HL-60/S4 treated with phorbol 12-myristate 13-acetate at 8.2 ng/mL for 4 days and 3 days (cell line): Measurements from ENCODE around the gene MYOG.

ENCODE experiments used
- in situ Hi-C: fragments of 300-500 bp; cut with MboI; formaldehyde crosslinking; loops from 2 replicates; pipeline ENCODE4 v1.15.0; 2022; ENCODE audit warnings: low sequenced_read_pairs

MYOG gene

DNA sequence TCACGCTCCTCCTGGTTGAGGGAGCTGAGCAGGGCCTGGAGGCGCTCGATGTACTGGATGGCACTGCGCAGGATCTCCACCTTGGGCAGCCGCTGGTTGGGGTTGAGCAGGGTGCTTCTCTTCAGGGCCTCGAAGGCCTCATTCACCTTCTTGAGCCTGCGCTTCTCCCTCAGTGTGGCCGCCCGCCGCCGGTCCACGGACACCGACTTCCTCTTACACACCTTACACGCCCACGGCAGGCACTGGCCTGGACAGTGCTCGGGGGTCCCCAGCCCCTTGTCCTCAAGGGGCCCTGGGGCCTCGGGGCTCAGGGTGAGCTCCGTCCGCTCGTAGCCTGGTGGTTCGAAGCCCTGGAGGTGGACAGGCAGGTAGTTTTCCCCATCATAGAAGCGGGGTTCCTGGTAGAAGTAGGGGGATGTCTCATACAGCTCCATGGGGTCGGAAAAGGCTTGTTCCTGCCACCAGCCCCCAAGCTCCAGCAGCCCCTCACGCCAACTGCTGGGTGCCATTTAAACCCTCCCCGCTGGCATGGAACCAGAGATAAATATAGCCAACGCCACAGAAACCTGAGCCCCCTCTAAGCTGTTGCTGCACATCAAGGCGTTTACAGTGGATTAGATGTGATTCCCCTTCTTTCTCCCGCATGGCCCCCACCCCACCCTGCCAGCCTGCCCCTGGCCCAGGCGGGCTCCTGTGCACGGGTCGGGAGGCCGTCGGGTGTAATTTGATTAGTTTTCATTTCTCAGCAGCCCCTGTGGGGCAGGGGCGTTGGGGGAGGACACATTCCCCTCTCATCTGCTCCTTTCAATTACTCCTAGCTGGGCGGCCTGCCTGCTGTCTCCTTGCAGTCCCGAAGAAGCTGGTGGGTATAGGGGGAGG lies at the start of gene MYOG:
TSS of gene MYOG (minus strand) at position 485 of the 879 bp plus-strand sequence. CDS start at position 434, 51 bp downstream.
- in situ Hi-C loops, result no loop called here

DNA sequence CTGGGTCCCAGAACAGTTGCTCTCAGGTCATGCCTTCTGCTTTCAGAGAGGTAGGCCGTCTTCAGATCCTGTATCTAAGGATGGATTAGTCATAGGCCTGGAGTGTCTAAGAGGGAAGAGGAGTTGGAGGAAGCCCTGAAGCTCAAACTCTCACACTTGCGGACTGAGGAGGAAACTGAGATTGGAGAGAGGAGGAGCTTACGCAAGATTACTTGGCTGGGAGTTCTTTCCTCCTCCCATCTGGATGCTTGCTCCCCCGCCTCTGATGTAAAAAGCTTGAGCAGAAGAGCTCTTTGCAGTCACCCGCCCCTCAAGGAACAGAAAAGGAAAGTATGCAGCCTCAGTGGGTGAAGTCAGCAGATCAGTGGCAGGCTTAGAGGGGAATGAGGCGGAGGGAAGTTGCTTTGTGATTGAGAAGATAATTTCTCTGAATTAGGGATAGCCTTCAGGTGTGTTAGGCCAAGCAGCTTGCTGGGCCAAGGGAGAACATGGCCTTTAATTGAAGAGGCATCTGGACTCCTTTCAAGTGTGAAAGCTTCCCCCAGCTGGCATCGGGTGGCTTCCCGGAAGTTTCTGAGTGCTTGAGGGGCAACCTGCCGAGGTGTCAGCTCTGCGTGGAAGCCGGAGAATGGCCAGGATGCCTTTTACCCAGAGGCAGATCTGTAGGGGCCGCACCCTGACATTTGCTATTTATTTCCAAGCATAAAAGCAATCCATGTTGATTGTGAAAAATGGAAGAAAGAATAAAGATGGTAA lies 48.3 kb upstream of the MYOG start:
- in situ Hi-C loops, result no loop called here

DNA sequence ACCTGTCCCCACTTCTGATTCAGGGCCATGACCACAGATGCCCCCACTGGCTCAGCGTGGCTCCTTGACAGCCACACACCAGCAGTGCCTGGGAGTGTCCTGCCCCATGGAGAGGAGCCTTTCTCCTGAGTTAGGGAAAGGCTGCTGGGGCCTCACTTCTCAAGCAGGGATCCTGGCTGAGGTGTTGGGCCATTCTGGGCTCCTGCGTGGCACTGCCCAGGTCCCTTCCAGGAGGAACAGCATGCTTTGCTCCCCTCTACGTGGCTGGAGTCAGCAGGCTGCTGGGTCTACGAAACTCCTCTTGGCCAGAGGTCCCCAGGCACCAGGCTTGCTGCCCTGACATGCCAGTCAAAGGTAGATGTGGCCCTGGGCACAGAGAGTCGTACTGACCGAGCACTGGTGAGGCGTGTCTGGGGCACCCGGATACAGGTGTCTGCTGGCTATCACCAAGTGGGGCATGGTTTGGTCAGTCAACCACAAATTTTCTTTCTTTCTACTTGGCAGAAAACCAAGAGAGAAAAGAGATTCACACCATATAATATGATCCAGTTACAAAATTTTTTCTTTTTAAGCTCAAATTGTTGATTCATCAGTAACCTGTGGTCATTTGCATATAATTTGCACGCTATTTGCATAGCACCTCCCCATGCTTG lies 45.9 kb upstream of the MYOG start:
- in situ Hi-C loops, result no loop called here

DNA sequence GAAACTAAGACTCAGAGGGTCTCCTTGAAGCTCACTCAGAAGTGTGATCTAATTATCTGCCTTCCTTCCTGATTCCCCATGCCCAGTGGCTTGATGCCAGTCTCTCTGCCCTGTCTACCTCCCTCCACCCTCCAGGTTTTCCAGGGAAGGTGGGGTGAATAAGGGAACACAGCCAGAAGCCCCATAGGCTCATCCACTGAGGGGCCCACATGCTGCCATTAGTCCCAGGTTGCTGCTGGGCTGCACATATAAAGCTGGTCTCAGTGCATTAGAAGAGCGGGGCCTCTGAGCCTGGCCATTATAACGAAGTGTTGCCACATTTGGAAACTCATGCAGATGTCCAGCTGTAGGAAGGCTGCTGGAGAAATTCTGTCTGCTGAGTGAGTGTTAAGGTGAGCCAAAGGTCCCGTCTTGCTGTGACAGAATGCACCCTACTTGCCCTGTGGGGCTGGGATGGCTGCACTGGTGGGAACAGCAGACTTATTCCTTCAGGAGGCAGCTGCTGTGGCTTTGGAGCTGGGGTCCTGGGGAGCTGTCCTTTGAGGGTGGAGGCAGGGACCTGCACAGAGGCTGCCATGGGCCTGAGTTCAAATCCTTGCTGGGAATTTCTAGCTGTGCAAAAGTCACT lies 44.7 kb upstream of the MYOG start:
- in situ Hi-C loops, result no loop called here

DNA sequence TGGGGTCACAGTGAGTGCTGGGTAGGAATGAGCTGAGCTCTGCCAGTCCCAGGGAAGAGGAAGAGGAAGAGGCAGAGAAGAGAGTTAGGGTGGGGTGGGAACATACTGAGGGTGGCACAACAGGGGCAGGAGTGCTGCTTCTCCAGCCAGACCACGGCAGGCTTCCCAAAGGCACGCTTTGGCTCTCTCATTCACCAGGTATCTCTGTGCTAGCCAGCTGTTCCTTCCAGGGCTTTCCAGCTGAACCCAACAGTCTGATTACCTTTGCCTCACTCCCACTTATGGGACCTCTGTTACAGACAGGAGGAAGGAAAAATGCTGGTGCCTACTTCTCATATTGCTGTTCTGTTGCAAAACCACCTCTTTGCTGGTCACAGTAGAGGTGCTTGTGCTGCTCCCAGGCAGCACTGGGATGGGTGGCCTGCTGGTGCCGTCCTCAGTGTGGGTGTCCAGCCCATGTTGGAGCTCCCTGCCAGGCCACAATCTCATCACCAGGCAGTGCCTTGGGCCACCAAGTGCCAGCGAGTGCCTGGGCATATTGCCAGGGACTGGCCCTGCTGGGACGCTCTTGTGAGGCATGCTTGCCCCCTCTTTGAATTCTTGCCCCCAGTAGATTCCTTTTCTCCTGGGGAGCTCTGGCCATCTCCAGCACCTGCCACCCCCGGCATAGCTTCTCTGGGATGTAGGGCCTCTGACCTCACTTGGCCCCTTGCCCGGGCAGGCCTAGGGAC lies 43.9 kb upstream of the MYOG start:
- in situ Hi-C loops, result loop anchor here (10.0 kb wide), 2 partner anchors 85 to 95 kb away; no protein-coding TSS in a partner anchor

DNA sequence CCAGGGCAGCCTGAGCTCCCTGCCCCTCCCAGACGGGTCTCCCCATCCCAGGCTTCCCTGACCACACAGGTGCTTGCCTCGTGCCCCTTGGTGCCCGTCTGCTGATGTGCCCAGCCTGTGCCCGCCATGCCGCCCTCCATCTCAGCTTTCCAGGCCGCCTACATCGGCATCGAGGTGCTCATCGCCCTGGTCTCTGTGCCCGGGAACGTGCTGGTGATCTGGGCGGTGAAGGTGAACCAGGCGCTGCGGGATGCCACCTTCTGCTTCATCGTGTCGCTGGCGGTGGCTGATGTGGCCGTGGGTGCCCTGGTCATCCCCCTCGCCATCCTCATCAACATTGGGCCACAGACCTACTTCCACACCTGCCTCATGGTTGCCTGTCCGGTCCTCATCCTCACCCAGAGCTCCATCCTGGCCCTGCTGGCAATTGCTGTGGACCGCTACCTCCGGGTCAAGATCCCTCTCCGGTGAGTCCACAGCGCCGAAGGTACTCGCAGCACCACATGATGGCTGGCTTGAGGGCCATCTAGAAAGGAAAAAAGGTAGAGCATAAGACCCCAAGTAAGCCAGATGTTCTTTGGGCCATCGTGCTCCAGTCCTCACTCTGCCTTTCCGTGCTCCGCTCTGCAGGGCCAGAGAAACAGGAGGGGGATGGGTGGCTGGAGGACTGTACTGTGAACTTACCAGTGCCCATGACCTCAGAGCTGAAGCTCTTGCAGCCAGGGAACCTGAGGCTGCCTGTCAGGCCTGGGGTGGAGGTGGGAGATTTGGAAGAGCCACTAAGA lies 43.1 kb upstream of the MYOG start:
- in situ Hi-C loops, result loop anchor here (10.0 kb wide), 2 partner anchors 86 to 94 kb away; no protein-coding TSS in a partner anchor

- in situ Hi-C loops, result loop anchor here (10.0 kb wide), 2 partner anchors 86 to 94 kb away; no protein-coding TSS in a partner anchor
Observed at GRCh38 chr1:203128431-203128715, 42.6 kb upstream of the MYOG start.

DNA sequence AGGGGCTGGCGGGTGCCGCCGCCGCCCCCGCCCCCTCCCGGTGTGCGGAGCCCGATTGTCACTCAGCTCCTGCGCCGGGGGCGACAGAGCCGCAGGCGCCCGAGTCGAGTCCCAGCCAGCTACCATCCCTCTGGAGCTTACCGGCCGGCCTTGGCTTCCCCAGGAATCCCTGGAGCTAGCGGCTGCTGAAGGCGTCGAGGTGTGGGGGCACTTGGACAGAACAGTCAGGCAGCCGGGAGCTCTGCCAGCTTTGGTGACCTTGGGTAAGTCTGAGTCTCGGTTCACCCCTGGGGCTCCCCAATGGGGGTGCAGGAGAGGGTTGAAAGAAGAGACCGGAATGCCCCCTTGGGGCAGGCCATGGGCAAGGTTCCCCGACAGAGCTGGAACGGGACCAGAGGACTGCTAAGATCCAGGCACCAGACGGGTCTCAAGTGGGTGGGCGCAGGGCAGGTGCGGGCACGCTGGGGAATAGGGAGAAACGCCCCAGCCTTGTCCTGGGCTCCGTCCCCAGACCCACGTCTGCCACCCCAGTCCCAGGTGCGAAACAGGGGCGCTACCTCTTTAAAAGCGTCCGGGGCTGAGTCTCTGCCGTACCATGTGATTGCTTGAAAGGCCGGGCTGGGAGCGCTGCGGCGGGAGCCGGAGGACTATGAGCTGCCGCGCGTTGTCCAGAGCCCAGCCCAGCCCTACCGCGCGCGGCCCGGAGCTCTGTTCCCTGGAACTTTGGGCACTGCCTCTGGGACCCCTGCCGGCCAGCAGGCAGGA lies 42.0 kb upstream of the MYOG start, which contains the start of gene ADORA1:
TSS of gene ADORA1 (plus strand) at position 61 of the 765 bp plus-strand sequence. CDS start 1,116 bp downstream, outside the sequence.
- in situ Hi-C loops, result loop anchor here (10.0 kb wide), 2 partner anchors 87 to 93 kb away; no protein-coding TSS in a partner anchor

- in situ Hi-C loops, result loop anchor here (10.0 kb wide), 2 partner anchors 88 to 92 kb away; no protein-coding TSS in a partner anchor
Observed at GRCh38 chr1:203126866-203127665, 41.3 kb upstream of the MYOG start.

DNA sequence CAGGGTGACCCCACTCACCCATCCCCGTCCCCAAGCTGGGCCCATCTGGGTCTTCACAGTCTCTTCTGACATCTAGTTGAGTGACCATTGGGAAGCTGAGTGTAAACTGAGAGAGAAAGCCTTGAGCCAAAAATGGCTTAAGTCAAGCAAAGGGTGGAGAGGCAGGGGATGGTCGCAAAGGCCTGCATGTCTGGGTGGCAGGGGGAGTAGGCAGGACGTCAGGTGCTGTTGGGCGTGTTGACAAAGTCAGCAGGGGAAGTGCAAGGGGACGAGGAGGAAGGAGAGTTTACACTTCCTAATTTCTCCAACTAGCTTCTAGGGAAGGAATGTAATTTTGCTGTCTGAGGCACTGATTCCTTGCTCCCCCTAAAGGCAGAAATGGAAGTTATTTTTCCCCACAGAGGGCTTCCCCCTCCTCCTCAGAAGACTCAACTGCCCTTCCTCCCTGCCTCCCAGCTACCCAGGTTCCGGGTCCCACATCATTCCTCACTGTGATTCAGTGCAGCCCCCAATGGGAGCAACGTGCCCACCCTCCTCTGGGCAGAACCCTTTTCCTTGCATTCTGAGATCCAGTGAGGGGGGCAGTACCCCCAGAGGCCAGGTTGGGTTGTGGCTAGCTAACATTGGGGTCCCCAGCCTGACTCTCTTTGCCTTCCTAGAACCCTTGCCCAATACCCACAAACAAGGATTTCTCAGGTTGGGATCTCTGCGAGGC lies 40.5 kb upstream of the MYOG start:
- in situ Hi-C loops, result loop anchor here (10.0 kb wide), 2 partner anchors 88 to 92 kb away; no protein-coding TSS in a partner anchor

DNA sequence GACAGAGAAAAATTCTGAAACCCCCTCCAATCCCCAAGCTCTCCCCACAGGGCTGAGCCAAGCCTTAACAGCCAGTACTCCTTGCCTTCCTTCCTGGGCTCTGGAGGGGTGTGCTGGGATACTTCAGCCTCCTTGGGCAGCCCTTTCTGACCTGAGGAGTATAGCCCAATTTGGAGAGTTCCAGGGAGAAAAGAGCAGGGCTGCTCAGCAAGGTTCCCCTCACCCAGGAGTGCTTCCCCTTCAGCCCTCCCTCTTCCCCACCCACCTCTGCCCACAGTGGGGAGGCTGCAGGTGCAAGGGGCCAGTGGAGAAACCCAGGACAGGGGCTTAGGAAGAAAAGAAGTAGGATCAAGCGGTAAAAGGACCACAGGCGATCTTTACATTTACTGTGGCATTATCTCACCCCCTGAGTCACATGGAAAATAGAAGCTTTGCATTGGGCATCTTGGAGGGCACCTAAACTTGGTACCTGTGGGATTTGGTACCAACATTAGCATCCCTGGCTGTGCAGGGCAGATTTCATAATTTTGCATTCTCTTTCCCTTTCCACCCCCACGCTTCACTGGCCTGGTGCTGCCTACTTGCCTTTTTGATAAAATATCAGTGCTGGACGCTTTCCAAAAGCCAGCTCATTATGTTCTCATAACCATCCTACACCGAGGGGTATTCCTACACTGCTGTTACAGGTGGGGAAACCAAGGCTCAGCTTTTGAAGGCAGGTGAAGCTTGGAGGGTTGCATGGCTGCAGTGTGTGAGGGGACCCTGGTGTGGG lies 38.9 kb upstream of the MYOG start:
- in situ Hi-C loops, result loop anchor here (10.0 kb wide), 2 partner anchors 90 kb away; no protein-coding TSS in a partner anchor

GRCh38 chr1:203124011-203124410 lies 38.2 kb upstream of the MYOG start:
- in situ Hi-C loops, result loop anchor here (10.0 kb wide), 2 partner anchors 89 to 91 kb away; no protein-coding TSS in a partner anchor

DNA sequence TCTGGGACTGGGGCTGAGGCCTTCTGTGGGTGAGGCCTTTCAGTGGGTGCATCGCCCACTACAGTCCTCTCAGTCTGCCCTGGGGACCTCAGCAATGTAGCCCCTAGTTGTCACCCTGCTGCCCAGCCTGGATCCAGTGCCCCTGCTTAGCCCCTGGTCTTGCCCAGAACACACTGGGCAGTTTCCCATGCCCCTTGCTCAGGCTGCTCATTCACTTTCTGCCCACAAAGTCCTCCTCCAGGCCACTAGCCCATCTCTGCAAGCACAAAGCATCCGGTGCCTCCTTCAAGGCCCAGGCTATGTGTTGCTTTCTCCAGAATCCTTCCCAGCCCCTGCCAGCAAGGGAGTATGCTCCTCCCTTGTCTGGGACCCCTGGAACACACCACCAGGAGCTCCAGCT lies 36.3 kb upstream of the MYOG start:
- in situ Hi-C loops, result loop anchor here (10.0 kb wide), 2 partner anchors 87 to 93 kb away; no protein-coding TSS in a partner anchor

- in situ Hi-C loops, result loop anchor here (10.0 kb wide), 2 partner anchors 87 to 93 kb away; no protein-coding TSS in a partner anchor
Observed at GRCh38 chr1:203121186-203122015, 35.6 kb upstream of the MYOG start.
